Stimulated activated CD8-positive, alpha-beta memory T cell treated with anti-CD3 and anti-CD28 coated beads, Interleukin-15, amount 100 ng/mL, for 4 hours (primary cell): ENCODE data around the gene ARL8B.
"Not testable (repeated sequence)": the region's sequence is repeated elsewhere in the genome, so short reads cannot be mapped to it uniquely, and the experiment has no call there.

Experiments
- DNase-seq, 2 donors: peaks; one replicate each; pipeline ENCODE4 v3.0.0-alpha.2; 2020; ENCODE audit warnings: low read depth in 2 of 2

The ARL8B gene

GRCh38 chr3:5122030-5122740 lies at the start of gene ARL8B:
Gene ARL8B (plus strand): TSS chr3:5122292. CDS start chr3:5122466, 174 bp downstream.
- peak; percentile 81 to 85 for DNase-seq

- DNase-seq = no peak
Observed at GRCh38 chr3:5073374-5074085, 48.6 kb upstream of the ARL8B start.

- no peak for DNase-seq
Observed at GRCh38 chr3:5078151-5078550, 43.9 kb upstream of the ARL8B start.

GRCh38 chr3:5079761-5080160 lies 42.3 kb upstream of the ARL8B start:
- DNase-seq = no peak

DNA sequence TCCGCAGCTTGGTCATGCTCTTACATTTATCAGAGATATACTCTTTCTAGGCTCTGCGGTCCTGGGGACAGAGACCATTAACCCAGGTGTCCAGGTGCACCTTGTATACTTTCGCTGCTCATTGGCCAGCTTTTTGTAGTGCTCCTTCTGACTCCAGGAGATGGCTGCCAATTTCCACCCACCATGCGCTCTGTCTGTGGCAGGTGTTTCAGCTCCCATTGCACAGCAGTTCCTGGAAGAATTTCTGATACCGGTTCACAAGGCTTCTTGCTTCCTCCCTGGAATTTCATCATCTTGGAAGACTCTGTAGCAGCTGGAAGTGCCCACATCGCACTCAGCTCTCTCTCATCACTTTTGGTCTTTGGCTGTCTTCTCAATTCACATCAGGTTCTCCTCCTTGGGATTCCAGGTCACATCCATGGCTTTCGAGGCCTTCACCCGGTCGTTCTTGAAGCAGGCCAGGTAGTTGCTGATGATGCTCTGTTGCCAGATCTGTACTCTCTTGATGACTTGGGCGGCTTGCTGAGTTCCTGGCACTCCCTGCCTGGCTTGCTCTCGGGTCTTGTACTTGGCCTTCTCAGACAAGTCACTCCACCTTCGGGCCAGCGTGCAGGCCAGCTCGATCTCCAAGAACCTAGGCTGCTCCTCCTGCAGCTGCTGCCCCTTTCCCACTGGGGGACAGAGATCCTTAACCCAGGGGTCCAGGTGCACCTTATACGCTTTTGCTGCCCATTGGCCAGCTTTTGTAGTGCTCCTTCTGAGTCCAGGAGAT lies 41.1 kb upstream of the ARL8B start:
- no peak for DNase-seq

- DNase-seq = not testable (repeated sequence)
Observed at GRCh38 chr3:5081973-5082788, 39.9 kb upstream of the ARL8B start.

- DNase-seq = no peak
Observed at GRCh38 chr3:5082789-5083115, 39.3 kb upstream of the ARL8B start.

DNA sequence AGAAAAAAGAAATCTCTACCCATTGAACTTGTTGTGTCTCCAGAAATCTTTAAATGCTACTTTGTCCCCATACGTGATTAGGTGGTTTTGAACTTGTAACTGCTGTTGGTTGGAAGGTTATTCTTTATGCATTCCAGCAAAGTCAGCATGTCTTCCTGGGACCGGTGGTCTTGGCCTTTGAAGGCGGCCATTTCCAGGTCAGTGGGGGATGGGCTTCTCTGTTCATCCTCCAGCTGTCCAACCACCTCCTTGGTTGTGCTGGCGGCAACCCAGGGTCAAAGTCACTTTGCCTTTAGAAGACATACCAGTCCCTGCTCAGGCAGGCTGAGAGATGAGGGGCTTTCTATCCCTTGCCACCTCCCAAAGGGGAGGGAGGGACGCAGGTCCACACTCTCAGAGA lies 37.9 kb upstream of the ARL8B start:
- no peak for DNase-seq

- no peak for DNase-seq
Observed at GRCh38 chr3:5086708-5087107, 35.4 kb upstream of the ARL8B start.

- no peak for DNase-seq
Observed at GRCh38 chr3:5087209-5087608, 34.9 kb upstream of the ARL8B start.

GRCh38 chr3:5090197-5090596 lies 31.9 kb upstream of the ARL8B start:
- DNase-seq = no peak

GRCh38 chr3:5092018-5092417 lies 30.1 kb upstream of the ARL8B start:
- no peak for DNase-seq

GRCh38 chr3:5093731-5094130 lies 28.4 kb upstream of the ARL8B start:
- DNase-seq = no peak

DNA sequence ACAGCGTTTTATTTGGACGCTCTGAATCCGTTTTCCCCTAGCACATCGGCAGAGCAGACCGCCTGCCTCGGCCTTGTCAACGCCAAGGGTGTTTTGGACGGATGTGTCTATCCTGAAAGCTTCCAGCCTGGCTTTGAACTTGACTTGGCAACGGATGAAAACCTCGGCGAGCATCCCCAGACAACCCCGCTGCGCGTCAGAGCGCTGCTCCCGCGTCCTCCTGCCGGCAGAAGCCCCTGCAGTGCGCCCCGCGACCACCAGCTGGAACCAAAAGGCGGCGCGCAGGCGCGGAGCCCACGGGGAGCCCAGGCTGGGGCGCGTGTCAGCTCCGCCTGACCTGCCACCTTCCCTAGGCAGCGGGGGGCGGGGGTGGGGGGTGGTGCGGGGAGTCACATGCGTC lies 26.2 kb upstream of the ARL8B start:
- no peak for DNase-seq

GRCh38 chr3:5096336-5097008 lies 25.6 kb upstream of the ARL8B start:
- DNase-seq = no peak

GRCh38 chr3:5098346-5098745 lies 23.7 kb upstream of the ARL8B start:
- DNase-seq = no peak

DNA sequence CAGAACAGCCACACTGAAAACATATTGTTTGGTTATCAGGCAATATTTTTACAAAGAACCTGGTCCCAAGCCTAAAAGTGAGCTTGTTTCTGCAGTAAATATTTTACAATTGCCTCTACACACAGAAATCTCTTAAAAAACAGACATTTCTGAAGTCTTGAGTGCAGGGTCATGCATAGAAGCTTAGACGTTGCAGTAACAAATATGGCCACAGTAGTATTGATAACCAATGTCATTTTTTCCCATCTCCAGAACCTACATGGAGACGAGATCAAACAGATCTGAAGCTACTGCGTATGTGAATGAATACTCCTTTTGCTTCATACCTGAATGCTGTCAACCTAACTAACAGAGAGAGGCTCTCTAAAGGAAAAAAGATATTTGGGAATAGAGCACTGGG lies 19.6 kb upstream of the ARL8B start:
- no peak for DNase-seq

DNA sequence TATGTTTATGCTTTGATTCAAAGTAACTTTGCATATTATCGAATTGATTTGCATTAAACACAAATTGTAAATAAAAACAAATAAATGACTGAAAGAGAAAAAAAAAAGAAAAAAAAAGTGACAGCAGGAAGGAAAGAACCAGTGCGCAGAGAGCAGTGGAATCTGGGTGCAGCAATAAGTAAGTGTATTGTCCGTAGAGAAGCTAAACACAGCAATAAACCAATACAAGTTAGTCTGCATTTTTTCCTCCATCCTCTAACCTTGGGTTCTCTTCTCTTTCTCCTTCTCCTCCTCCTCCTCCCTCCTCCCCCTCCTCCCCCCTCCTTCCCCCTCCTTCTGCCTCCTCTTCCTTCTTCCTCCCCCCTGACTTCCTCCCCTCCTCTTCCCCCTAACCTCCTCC lies 18.3 kb upstream of the ARL8B start:
- DNase-seq = no peak

GRCh38 chr3:5105050-5105449 lies 17.0 kb upstream of the ARL8B start:
- no peak for DNase-seq

DNA sequence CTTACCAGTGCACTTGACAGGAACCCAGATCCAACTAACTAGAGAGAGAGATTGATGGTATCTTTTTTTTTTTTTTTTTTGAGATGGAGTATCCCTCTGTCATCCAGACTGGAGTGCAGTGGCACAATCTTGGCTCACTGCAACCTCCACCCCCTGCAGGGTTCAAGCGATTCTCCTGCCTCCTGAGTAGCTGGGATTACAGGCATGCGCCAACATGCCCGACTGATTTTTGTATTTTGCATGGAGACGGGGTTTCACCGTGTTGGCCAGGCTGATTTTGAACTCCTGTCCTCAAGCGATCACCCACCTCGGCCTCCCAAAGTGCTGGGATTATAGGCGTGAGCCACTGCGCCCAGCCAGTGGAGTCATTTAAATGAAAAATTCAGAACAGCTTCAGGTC lies 15.7 kb upstream of the ARL8B start:
- not testable (repeated sequence) for DNase-seq

GRCh38 chr3:5106933-5107334 lies 15.2 kb upstream of the ARL8B start:
- not testable (repeated sequence) for DNase-seq
